GM12878 (cell line): Measurements from ENCODE around the gene CDC123. TPM values are rescaled to one million over a fixed set of nuclear protein-coding genes. Genes with fewer than 3 reads are reported as not detected.
A peak's percentile ranks its signal among the peaks of the same experiment; 100 is the strongest.

Experiments used
- CREM ChIP-seq: IDR thresholded peaks from 2 replicates; pipeline ENCODE4 v1.6.1; 2014; ENCODE audit warnings: antibody characterized with exemption, low read depth
- EP300 ChIP-seq, 2 experiments: fragments of 150-350 bp in 1 of 2; IDR thresholded peaks; 2 replicates each; pipeline ENCODE4 v1.6.1; 2011 to 2012; ENCODE audit warnings: low read depth in 2 of 2, low read length in 2 of 2, borderline replicate concordance in 1 of 2, improper control_type of control experiment in 1 of 2, inconsistent platforms in 1 of 2; ENCODE audit not compliant: control insufficient read depth in 1 of 2
- FOS ChIP-seq: IDR thresholded peaks from 3 replicates; pipeline ENCODE4 v1.6.1; 2011; ENCODE audit warnings: borderline replicate concordance; ENCODE audit not compliant: insufficient read length; ENCODE audit errors: extremely low read depth
- HCFC1 ChIP-seq: fragments of 150-350 bp; IDR thresholded peaks from 2 replicates; pipeline ENCODE4 v1.6.1; 2014; ENCODE audit warnings: low read length
- HDAC6 ChIP-seq: fragments of 200-600 bp; sonication (generic); IDR thresholded peaks from one replicate; pipeline ENCODE4 v1.8.0; 2017; ENCODE audit warnings: antibody characterized with exemption; ENCODE audit not compliant: unreplicated experiment
- HDGF ChIP-seq: fragments of 450-650 bp; IDR thresholded peaks from 2 replicates; pipeline ENCODE4 v1.6.1; 2016; ENCODE audit warnings: antibody characterized with exemption
- IRF5 ChIP-seq: fragments of 450-650 bp; IDR thresholded peaks from 2 replicates; pipeline ENCODE4 v1.6.1; 2017; ENCODE audit warnings: borderline replicate concordance
- JUND ChIP-seq: IDR thresholded peaks from 2 replicates; pipeline ENCODE4 v1.6.1; 2012; ENCODE audit warnings: low read depth, mild to moderate bottlenecking, low read length, improper control_type of control experiment, moderate library complexity
- KLF5 ChIP-seq: fragments of 450-650 bp; IDR thresholded peaks from 2 replicates; pipeline ENCODE4 v1.6.1; 2014; ENCODE audit warnings: mild to moderate bottlenecking; ENCODE audit not compliant: partially characterized antibody
- MEF2A ChIP-seq: IDR thresholded peaks from 2 replicates; pipeline ENCODE4 v1.6.1; 2011; ENCODE audit warnings: low read depth, mild to moderate bottlenecking, low read length, moderate library complexity; ENCODE audit not compliant: insufficient read depth
- MTA3 ChIP-seq: IDR thresholded peaks from 2 replicates; pipeline ENCODE4 v1.6.1; 2012; ENCODE audit warnings: low read length, inconsistent platforms, borderline replicate concordance
- NFIC ChIP-seq: IDR thresholded peaks from 2 replicates; pipeline ENCODE4 v1.6.1; 2012; ENCODE audit warnings: low read depth, mild to moderate bottlenecking, inconsistent platforms, low read length, moderate library complexity
- RFX5 ChIP-seq: IDR thresholded peaks from 2 replicates; pipeline ENCODE4 v1.6.1; 2011; ENCODE audit warnings: low read depth, low read length, improper control_type of control experiment
- RUNX3 ChIP-seq: IDR thresholded peaks from 2 replicates; pipeline ENCODE4 v1.6.1; 2012; ENCODE audit warnings: low read length, inconsistent platforms
- STAT1 ChIP-seq: fragments of 450-650 bp; conservative IDR thresholded peaks from 2 replicates; pipeline ENCODE4 v1.6.1; 2014; ENCODE audit warnings: antibody characterized with exemption, mild to moderate bottlenecking
- TCF7 ChIP-seq: IDR thresholded peaks from 2 replicates; pipeline ENCODE4 v1.6.1; 2014; ENCODE audit warnings: antibody characterized with exemption, borderline replicate concordance
- USF2 ChIP-seq: IDR thresholded peaks from 2 replicates; pipeline ENCODE4 v1.6.1; 2011; ENCODE audit warnings: low read depth, low read length, improper control_type of control experiment, borderline replicate concordance
- ZNF24 ChIP-seq: fragments of 450-650 bp; IDR thresholded peaks from 2 replicates; pipeline ENCODE4 v1.6.1; 2017; ENCODE audit warnings: antibody characterized with exemption, mild to moderate bottlenecking
- polyA plus RNA-seq, 11 experiments: library from polyadenylated mRNA; depleted of rRNA in 4 of 11; unstranded in 6 of 11; stranded (reverse) in 5 of 11; fragments of >200 nt; fragmentation: Nextera tagmentation in 4 of 11; fragmentation: Illumina TruSeq in 1 of 11; extraction: Ambion mirVana in 4 of 11; extraction: Trizol in 1 of 11; gene quantifications; 1 replicate in 1 of 11; 2 replicates in 10 of 11; pipeline versions ENCODE4 v1.2.1 to v1.2.3, GENCODE V29; 2011 to 2016; ENCODE audit warnings: inconsistent platforms in 2 of 11, missing spikeins in 2 of 11, low read depth in 1 of 11
- total RNA-seq, 4 experiments: library from RNA; depleted of rRNA in 3 of 4; stranded (reverse); fragments of >200 nt in 3 of 4; fragmentation: Illumina TruSeq in 1 of 4; extraction: Trizol in 1 of 4; gene quantifications; 2 replicates each; pipeline versions ENCODE4 v1.2.1 to v1.2.3, GENCODE V29; 2013 to 2021
- TF ChIP-seq, protein P1 (sequence below): fragments of 150-350 bp; IDR thresholded peaks from 2 replicates; pipeline ENCODE4 v1.6.1; 2014; ENCODE audit warnings: mild to moderate bottlenecking, low read depth, low read length
- TF ChIP-seq, protein P2 (sequence below): fragments of 450-650 bp; IDR thresholded peaks from 2 replicates; pipeline ENCODE4 v1.6.1; 2017; ENCODE audit warnings: mild to moderate bottlenecking, low read depth, inconsistent platforms; ENCODE audit not compliant: poor library complexity, severe bottlenecking
- TF ChIP-seq, protein P3 (sequence below): fragments of 150-350 bp; IDR thresholded peaks from 2 replicates; pipeline ENCODE4 v1.6.1; 2016; ENCODE audit warnings: low read depth, low read length

The CDC123 gene
- total and polyA plus RNA-seq, 10 of the 15 experiments (the other 5 are each of a cell fraction or from before 2014, with no cell fraction given): 128 to 360 (median 209) TPM

GRCh38 chr10:12243864-12244620, 48.1 kb downstream of the CDC123 start (continued):
- TF ChIP-seq, protein P1, sequence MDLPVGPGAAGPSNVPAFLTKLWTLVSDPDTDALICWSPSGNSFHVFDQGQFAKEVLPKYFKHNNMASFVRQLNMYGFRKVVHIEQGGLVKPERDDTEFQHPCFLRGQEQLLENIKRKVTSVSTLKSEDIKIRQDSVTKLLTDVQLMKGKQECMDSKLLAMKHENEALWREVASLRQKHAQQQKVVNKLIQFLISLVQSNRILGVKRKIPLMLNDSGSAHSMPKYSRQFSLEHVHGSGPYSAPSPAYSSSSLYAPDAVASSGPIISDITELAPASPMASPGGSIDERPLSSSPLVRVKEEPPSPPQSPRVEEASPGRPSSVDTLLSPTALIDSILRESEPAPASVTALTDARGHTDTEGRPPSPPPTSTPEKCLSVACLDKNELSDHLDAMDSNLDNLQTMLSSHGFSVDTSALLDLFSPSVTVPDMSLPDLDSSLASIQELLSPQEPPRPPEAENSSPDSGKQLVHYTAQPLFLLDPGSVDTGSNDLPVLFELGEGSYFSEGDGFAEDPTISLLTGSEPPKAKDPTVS: no peak
- TF ChIP-seq MTA3: no peak; the same call in 1 of the 2 replicates
- TF ChIP-seq HDGF: no peak
- TF ChIP-seq EP300 (IDR thresholded peaks at IDR 0.05; ENCODE audit: borderline replicate concordance in 1 of 2, control insufficient read depth in 1 of 2, low read depth in 2 of 2, low read length in 2 of 2): no peak
- TF ChIP-seq RFX5: no peak
- peak; percentile 20; the same call in 1 of the 2 replicates for TF ChIP-seq CREM
- TF ChIP-seq FOS: no peak
- no peak for TF ChIP-seq HDAC6
- peak; percentile 19; the same call in 1 of the 2 replicates for TF ChIP-seq RUNX3
- no peak for TF ChIP-seq USF2
- TF ChIP-seq HCFC1: no peak
- TF ChIP-seq STAT1: no peak
- no peak for TF ChIP-seq TCF7
- TF ChIP-seq, protein P2, sequence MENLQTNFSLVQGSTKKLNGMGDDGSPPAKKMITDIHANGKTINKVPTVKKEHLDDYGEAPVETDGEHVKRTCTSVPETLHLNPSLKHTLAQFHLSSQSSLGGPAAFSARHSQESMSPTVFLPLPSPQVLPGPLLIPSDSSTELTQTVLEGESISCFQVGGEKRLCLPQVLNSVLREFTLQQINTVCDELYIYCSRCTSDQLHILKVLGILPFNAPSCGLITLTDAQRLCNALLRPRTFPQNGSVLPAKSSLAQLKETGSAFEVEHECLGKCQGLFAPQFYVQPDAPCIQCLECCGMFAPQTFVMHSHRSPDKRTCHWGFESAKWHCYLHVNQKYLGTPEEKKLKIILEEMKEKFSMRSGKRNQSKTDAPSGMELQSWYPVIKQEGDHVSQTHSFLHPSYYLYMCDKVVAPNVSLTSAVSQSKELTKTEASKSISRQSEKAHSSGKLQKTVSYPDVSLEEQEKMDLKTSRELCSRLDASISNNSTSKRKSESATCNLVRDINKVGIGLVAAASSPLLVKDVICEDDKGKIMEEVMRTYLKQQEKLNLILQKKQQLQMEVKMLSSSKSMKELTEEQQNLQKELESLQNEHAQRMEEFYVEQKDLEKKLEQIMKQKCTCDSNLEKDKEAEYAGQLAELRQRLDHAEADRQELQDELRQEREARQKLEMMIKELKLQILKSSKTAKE: no peak
- TF ChIP-seq JUND: no peak
- no peak for TF ChIP-seq IRF5
- TF ChIP-seq KLF5: no peak
- TF ChIP-seq NFIC: no peak
- TF ChIP-seq, protein P3, sequence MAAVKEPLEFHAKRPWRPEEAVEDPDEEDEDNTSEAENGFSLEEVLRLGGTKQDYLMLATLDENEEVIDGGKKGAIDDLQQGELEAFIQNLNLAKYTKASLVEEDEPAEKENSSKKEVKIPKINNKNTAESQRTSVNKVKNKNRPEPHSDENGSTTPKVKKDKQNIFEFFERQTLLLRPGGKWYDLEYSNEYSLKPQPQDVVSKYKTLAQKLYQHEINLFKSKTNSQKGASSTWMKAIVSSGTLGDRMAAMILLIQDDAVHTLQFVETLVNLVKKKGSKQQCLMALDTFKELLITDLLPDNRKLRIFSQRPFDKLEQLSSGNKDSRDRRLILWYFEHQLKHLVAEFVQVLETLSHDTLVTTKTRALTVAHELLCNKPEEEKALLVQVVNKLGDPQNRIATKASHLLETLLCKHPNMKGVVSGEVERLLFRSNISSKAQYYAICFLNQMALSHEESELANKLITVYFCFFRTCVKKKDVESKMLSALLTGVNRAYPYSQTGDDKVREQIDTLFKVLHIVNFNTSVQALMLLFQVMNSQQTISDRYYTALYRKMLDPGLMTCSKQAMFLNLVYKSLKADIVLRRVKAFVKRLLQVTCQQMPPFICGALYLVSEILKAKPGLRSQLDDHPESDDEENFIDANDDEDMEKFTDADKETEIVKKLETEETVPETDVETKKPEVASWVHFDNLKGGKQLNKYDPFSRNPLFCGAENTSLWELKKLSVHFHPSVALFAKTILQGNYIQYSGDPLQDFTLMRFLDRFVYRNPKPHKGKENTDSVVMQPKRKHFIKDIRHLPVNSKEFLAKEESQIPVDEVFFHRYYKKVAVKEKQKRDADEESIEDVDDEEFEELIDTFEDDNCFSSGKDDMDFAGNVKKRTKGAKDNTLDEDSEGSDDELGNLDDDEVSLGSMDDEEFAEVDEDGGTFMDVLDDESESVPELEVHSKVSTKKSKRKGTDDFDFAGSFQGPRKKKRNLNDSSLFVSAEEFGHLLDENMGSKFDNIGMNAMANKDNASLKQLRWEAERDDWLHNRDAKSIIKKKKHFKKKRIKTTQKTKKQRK: no peak
- no peak for TF ChIP-seq ZNF24
- TF ChIP-seq MEF2A: 0 out of 2 replicates have a peak, but pooled peaks have one; percentile 33
